ENCODE data around the gene SHQ1.

DNA sequence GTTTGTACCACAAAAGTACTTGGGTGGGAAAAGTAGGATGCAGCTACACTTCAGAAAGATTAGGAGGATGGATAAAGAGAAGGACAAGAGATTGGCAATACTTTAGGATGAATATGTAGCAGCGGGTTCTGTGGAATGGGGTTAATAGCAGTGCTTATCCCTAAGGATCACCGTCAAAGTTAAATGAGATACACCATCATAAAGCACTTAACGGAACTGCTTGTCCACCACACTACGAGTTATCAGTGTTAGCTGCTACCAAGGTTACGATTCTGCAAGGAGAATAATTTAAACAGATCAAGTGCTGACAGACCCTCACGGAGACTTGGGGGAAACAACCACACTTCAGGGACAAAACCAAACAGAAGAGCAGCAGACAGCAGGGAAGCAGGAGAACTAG, 963 bp downstream of the SHQ1 start:
- TF ChIP-seq, protein P1, sequence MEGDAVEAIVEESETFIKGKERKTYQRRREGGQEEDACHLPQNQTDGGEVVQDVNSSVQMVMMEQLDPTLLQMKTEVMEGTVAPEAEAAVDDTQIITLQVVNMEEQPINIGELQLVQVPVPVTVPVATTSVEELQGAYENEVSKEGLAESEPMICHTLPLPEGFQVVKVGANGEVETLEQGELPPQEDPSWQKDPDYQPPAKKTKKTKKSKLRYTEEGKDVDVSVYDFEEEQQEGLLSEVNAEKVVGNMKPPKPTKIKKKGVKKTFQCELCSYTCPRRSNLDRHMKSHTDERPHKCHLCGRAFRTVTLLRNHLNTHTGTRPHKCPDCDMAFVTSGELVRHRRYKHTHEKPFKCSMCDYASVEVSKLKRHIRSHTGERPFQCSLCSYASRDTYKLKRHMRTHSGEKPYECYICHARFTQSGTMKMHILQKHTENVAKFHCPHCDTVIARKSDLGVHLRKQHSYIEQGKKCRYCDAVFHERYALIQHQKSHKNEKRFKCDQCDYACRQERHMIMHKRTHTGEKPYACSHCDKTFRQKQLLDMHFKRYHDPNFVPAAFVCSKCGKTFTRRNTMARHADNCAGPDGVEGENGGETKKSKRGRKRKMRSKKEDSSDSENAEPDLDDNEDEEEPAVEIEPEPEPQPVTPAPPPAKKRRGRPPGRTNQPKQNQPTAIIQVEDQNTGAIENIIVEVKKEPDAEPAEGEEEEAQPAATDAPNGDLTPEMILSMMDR (IDR thresholded peaks at IDR 0.05) = no peak
- TF ChIP-seq POLR2A (IDR thresholded peaks at IDR 0.05) = no peak
